ENCODE data around the gene PPM1J. TPM values are rescaled to one million over a fixed set of nuclear protein-coding genes. Genes with fewer than 3 reads are reported as not detected.

PPM1J gene
- total and polyA plus RNA-seq, 2 of the 13 experiments (the other 11 are each of a cell fraction or from before 2014, with no cell fraction given) = 0.07 to 0.22 TPM

DNA sequence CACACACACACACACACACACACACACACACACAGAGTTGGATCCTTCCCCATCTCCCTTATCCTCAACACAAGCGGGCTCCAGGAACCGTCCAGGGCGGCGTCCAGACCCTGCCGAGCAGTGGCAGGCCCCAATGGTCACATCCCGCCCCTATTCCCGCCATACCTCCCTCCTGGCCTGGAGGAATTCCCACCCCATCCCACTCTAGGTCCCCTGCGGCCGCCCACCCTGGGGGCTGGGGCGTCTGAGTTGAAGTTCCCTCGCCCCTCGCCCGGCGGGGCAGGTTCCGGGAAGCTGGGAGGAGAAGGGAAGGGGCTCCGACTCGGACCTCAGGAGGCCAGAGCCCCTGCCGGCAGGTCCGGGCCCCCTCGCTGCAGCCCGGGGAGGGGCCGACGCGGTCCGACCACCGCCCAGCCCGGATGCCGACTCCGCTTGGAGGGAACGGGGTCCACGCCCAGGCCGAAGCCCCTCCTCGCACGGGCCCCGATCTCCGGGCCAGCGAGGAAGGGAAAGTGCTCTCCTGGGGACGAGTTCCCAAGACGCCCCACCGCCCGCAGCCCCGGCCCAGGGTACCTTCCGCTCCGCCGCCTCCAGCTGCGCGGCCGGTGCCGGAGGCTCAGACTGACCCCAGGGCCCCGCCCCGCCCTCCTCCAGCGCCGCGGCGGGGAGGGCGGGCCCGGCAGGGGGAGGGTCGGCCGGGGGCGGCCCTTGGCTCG is 8.5 kb downstream of the PPM1J start, which contains the start of gene RHOC (continued):
- TF ChIP-seq ZNF18 (CRISPR knock-in tag; IDR thresholded peaks at IDR 0.05; ENCODE audit: insufficient replicate concordance) (peak; percentile 57), ZBTB2 (CRISPR knock-in tag; IDR thresholded peaks at IDR 0.05; ENCODE audit: low read depth) (no peak), ZNF841 (CRISPR knock-in tag; IDR thresholded peaks at IDR 0.05; ENCODE audit: borderline replicate concordance) (no peak), CCAR2 (optimal IDR thresholded peaks at IDR 0.05; ENCODE audit: low read depth, low read length) (no peak)
- TF ChIP-seq, protein P1, sequence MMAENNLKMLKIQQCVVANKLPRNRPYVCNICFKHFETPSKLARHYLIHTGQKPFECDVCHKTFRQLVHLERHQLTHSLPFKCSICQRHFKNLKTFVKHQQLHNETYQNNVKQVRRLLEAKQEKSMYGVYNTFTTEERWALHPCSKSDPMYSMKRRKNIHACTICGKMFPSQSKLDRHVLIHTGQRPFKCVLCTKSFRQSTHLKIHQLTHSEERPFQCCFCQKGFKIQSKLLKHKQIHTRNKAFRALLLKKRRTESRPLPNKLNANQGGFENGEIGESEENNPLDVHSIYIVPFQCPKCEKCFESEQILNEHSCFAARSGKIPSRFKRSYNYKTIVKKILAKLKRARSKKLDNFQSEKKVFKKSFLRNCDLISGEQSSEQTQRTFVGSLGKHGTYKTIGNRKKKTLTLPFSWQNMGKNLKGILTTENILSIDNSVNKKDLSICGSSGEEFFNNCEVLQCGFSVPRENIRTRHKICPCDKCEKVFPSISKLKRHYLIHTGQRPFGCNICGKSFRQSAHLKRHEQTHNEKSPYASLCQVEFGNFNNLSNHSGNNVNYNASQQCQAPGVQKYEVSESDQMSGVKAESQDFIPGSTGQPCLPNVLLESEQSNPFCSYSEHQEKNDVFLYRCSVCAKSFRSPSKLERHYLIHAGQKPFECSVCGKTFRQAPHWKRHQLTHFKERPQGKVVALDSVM (CRISPR knock-in tag; IDR thresholded peaks at IDR 0.05) = no peak

Measured in HepG2 (cell line).